ENCODE results near the gene TRIM7. TPM values are rescaled to one million over a fixed set of nuclear protein-coding genes. Genes with fewer than 3 reads are reported as not detected.

Gene TRIM7
- total and polyA plus RNA-seq, 9 of the 15 experiments (the other 6 are each of a cell fraction or from before 2014, with no cell fraction given): 2.6 to 14.9 (median 8.9) TPM

DNA sequence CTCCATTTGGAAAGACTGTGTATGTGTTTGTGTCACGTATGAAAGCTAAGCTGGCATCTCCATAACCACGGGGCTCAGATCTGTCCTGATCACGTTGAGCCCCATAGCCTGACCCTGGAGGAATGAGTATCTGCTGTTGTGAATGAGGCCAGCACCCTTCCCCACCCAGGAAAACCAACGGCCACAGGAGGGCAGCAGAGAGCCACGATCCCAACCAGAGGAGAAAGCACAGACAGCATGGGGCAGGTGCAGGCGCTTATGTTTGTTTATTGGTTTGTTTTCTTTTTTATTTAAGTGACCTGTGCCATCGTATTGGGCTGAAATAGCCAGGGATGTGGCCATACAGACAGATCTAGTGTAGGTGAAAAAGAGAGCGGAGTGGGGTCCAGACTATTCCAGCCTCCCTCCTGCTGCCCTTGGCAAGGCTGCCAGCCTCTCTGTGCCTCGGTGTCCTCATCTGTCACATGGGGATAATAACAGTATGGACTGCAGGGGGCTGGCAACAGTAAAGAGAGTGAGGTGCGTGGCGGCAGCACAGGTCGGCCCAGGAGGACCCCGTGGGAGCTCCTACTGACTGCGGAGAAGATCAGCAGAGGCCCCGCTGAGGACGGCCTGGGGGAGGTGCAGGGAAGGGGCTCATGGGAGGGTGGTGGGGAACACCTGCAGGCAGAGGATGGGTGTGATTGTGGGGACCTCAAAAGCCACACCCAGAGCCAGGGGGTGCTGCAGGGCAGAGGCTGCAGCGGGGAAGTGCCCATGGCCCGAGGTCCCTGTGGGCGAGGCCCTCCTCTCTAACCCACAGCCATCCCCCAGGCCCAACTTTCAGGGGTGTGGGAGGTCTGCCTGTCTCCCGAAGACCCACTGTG, 45.5 kb downstream of the TRIM7 start (continued):
- no peak for TF ChIP-seq IFI16 (CRISPR knock-in tag; IDR thresholded peaks at IDR 0.05)
- no peak for TF ChIP-seq CHCHD3 (CRISPR knock-in tag; IDR thresholded peaks at IDR 0.05)
- no peak for TF ChIP-seq PHF8 (IDR thresholded peaks at IDR 0.05; ENCODE audit: borderline replicate concordance, low read length)
- TF ChIP-seq ZNF77 (CRISPR knock-in tag; IDR thresholded peaks at IDR 0.05): no peak
- TF ChIP-seq, protein P1, sequence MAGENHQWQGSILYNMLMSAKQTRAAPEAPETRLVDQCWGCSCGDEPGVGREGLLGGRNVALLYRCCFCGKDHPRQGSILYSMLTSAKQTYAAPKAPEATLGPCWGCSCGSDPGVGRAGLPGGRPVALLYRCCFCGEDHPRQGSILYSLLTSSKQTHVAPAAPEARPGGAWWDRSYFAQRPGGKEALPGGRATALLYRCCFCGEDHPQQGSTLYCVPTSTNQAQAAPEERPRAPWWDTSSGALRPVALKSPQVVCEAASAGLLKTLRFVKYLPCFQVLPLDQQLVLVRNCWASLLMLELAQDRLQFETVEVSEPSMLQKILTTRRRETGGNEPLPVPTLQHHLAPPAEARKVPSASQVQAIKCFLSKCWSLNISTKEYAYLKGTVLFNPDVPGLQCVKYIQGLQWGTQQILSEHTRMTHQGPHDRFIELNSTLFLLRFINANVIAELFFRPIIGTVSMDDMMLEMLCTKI (IDR thresholded peaks at IDR 0.05; ENCODE audit: partially characterized antibody): no peak
- no peak for TF ChIP-seq NFXL1 (CRISPR knock-in tag; IDR thresholded peaks at IDR 0.05)
- no peak for TF ChIP-seq CSDE1 (IDR thresholded peaks at IDR 0.05)
- TF ChIP-seq ZNF384 (IDR thresholded peaks at IDR 0.05; ENCODE audit: low read depth, low read length): no peak
- TF ChIP-seq ZNF212 (CRISPR knock-in tag; IDR thresholded peaks at IDR 0.05): no peak
- no peak for TF ChIP-seq RBFOX2 (IDR thresholded peaks at IDR 0.05; ENCODE audit: low read depth, low read length)
- TF ChIP-seq, protein P2, sequence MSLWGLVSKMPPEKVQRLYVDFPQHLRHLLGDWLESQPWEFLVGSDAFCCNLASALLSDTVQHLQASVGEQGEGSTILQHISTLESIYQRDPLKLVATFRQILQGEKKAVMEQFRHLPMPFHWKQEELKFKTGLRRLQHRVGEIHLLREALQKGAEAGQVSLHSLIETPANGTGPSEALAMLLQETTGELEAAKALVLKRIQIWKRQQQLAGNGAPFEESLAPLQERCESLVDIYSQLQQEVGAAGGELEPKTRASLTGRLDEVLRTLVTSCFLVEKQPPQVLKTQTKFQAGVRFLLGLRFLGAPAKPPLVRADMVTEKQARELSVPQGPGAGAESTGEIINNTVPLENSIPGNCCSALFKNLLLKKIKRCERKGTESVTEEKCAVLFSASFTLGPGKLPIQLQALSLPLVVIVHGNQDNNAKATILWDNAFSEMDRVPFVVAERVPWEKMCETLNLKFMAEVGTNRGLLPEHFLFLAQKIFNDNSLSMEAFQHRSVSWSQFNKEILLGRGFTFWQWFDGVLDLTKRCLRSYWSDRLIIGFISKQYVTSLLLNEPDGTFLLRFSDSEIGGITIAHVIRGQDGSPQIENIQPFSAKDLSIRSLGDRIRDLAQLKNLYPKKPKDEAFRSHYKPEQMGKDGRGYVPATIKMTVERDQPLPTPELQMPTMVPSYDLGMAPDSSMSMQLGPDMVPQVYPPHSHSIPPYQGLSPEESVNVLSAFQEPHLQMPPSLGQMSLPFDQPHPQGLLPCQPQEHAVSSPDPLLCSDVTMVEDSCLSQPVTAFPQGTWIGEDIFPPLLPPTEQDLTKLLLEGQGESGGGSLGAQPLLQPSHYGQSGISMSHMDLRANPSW (CRISPR knock-in tag; IDR thresholded peaks at IDR 0.05): no peak
- TF ChIP-seq ZNF830 (CRISPR knock-in tag; IDR thresholded peaks at IDR 0.05): no peak
- no peak for TF ChIP-seq KDM4B (IDR thresholded peaks at IDR 0.05; ENCODE audit: borderline replicate concordance in 2 of 2, low read depth in 1 of 2)
- TF ChIP-seq, protein P3, sequence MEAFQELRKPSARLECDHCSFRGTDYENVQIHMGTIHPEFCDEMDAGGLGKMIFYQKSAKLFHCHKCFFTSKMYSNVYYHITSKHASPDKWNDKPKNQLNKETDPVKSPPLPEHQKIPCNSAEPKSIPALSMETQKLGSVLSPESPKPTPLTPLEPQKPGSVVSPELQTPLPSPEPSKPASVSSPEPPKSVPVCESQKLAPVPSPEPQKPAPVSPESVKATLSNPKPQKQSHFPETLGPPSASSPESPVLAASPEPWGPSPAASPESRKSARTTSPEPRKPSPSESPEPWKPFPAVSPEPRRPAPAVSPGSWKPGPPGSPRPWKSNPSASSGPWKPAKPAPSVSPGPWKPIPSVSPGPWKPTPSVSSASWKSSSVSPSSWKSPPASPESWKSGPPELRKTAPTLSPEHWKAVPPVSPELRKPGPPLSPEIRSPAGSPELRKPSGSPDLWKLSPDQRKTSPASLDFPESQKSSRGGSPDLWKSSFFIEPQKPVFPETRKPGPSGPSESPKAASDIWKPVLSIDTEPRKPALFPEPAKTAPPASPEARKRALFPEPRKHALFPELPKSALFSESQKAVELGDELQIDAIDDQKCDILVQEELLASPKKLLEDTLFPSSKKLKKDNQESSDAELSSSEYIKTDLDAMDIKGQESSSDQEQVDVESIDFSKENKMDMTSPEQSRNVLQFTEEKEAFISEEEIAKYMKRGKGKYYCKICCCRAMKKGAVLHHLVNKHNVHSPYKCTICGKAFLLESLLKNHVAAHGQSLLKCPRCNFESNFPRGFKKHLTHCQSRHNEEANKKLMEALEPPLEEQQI (IDR thresholded peaks at IDR 0.05): no peak
- TF ChIP-seq JUN (IDR thresholded peaks at IDR 0.05; ENCODE audit: borderline replicate concordance, low read depth, low read length): peak; percentile 16; the same call in 1 of the 2 replicates
- no peak for TF ChIP-seq JUN (CRISPR knock-in tag; IDR thresholded peaks at IDR 0.05; ENCODE audit: borderline replicate concordance)
- TF ChIP-seq HNRNPLL (IDR thresholded peaks at IDR 0.05; ENCODE audit: low read depth, low read length, poor library complexity, severe bottlenecking): no peak
- TF ChIP-seq ZNF134 (CRISPR knock-in tag; conservative IDR thresholded peaks at IDR 0.05): no peak
